ENCODE measurements around the gene VPS16. TPM values are rescaled to one million over a fixed set of nuclear protein-coding genes. Genes with fewer than 3 reads are reported as not detected.

The VPS16 gene
- total RNA-seq, 4 donors from 2014 or later = 17.9 to 51.3 (median 31.9) TPM

GRCh38 chr20:2888224-2888955 lies 47.8 kb downstream of the VPS16 start:
- H3K27me3 ChIP-seq = no peaks in the 10 kb centered on the region
- no peaks in the 10 kb centered on the region for H3K9me3 ChIP-seq
- no peaks in the 10 kb centered on the region for H3K36me3 ChIP-seq
- no peak overlapping the region for H3K4me3 ChIP-seq
- peaks cover 0 to 22% (median 2%) of the 10 kb centered on the region in 4 donors for H3K4me1 ChIP-seq
- WGBS, 2 donors = 92 to 95% methylated on average over 4 of the region's 4 CpGs
- H3K27ac ChIP-seq = no peak overlapping the region
- no peak for TF ChIP-seq EP300 (IDR thresholded peaks at IDR 0.05)
- TF ChIP-seq POLR2A (IDR thresholded peaks at IDR 0.05) = no peak
- TF ChIP-seq, protein P1, sequence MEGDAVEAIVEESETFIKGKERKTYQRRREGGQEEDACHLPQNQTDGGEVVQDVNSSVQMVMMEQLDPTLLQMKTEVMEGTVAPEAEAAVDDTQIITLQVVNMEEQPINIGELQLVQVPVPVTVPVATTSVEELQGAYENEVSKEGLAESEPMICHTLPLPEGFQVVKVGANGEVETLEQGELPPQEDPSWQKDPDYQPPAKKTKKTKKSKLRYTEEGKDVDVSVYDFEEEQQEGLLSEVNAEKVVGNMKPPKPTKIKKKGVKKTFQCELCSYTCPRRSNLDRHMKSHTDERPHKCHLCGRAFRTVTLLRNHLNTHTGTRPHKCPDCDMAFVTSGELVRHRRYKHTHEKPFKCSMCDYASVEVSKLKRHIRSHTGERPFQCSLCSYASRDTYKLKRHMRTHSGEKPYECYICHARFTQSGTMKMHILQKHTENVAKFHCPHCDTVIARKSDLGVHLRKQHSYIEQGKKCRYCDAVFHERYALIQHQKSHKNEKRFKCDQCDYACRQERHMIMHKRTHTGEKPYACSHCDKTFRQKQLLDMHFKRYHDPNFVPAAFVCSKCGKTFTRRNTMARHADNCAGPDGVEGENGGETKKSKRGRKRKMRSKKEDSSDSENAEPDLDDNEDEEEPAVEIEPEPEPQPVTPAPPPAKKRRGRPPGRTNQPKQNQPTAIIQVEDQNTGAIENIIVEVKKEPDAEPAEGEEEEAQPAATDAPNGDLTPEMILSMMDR (IDR thresholded peaks at IDR 0.05) = no peak
- DNase-seq (ENCODE audit: low spot score in 2 of 2) = no peak

GRCh38 chr20:2889209-2889608 lies 48.7 kb downstream of the VPS16 start:
- no peaks in the 10 kb centered on the region for H3K36me3 ChIP-seq
- no peak for DNase-seq (ENCODE audit: low spot score in 2 of 2)
- H3K27me3 ChIP-seq = no peaks in the 10 kb centered on the region
- WGBS, 2 donors = 91 to 100% methylated on average over 1 of the region's 1 CpG
- no peak for TF ChIP-seq POLR2A (IDR thresholded peaks at IDR 0.05)
- no peak for TF ChIP-seq EP300 (IDR thresholded peaks at IDR 0.05)
- TF ChIP-seq, protein P1 (IDR thresholded peaks at IDR 0.05) = no peak
- no peak overlapping the region for H3K4me3 ChIP-seq
- H3K27ac ChIP-seq = no peak overlapping the region
- peaks cover 0 to 15% (median 0%) of the 10 kb centered on the region in 4 donors for H3K4me1 ChIP-seq
- no peaks in the 10 kb centered on the region for H3K9me3 ChIP-seq

DNA sequence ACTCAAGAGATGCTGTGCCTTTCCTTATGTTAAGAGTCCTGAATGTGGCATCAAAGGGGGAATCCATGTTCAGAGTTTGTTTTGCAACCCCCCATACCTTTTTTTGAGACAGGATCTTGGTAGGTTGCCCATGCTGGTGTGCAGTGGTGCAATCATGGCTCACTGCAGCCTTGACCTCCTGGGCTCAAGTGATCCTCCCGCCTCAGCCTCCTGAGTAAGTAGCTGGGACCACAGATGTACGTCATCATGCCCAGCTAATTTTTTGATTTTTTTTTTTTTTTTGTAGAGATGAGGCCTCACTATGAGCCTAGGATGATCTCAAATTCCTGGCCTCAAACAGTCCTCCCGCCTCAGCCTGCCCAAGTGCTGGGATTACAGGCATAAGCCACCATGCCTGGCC lies 49.3 kb downstream of the VPS16 start:
- no peak overlapping the region for H3K27ac ChIP-seq
- H3K4me3 ChIP-seq = no peak overlapping the region
- DNase-seq (ENCODE audit: low spot score in 2 of 2) = no peak
- peaks cover 0 to 13% (median 0%) of the 10 kb centered on the region in 4 donors for H3K4me1 ChIP-seq
- H3K27me3 ChIP-seq = no peaks in the 10 kb centered on the region
- no peaks in the 10 kb centered on the region for H3K36me3 ChIP-seq
- no peaks in the 10 kb centered on the region for H3K9me3 ChIP-seq
- TF ChIP-seq EP300 (IDR thresholded peaks at IDR 0.05) = no peak
- no peak for TF ChIP-seq POLR2A (IDR thresholded peaks at IDR 0.05)
- TF ChIP-seq, protein P1 (IDR thresholded peaks at IDR 0.05) = no peak
- 81 to 91% methylated on average over 3 of the region's 3 CpGs for WGBS, 2 donors

GRCh38 chr20:2890742-2891141 lies 50.2 kb downstream of the VPS16 start:
- peaks cover 0 to 6% (median 0%) of the 10 kb centered on the region in 3 donors for H3K36me3 ChIP-seq
- no peak overlapping the region for H3K27ac ChIP-seq
- no peaks in the 10 kb centered on the region for H3K27me3 ChIP-seq
- TF ChIP-seq POLR2A (IDR thresholded peaks at IDR 0.05) (no peak), EP300 (IDR thresholded peaks at IDR 0.05) (no peak)
- TF ChIP-seq, protein P1 (IDR thresholded peaks at IDR 0.05) = no peak
- no peak overlapping the region for H3K4me3 ChIP-seq
- WGBS, 2 donors = 63 to 66% methylated on average over 2 of the region's 2 CpGs
- H3K4me1 ChIP-seq = peaks cover 0 to 10% (median 0%) of the 10 kb centered on the region in 4 donors
- peaks cover 0 to 7% (median 2%) of the 10 kb centered on the region in 4 donors for H3K9me3 ChIP-seq
- DNase-seq (ENCODE audit: low spot score in 2 of 2) = no peak

DNA sequence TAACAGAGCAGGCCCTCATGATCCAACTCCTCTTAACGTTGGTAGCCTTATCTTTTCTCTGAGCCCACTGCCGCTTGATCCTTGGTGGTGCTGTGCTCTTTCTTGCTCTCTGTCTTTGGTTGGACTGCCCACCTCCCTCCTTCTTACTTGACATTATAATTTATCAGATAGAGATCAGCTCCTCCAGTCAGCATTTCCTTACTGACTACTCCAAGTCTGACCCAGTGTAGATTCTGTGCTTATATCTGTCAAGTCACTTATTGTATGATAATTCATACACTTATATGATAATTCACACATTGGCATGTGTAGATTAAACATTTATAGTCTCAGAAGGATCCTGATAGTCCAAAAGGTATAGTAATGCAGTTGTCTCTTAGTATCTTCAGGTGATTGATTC lies 50.8 kb downstream of the VPS16 start:
- peaks cover 0 to 6% (median 0%) of the 10 kb centered on the region in 3 donors for H3K36me3 ChIP-seq
- TF ChIP-seq, protein P1 (IDR thresholded peaks at IDR 0.05) = no peak
- H3K9me3 ChIP-seq = peaks cover 0 to 7% (median 2%) of the 10 kb centered on the region in 4 donors
- WGBS, 2 donors = 80 to 92% methylated on average over 2 of the region's 2 CpGs
- peaks cover 0 to 8% (median 0%) of the 10 kb centered on the region in 4 donors for H3K4me1 ChIP-seq
- no peak for DNase-seq (ENCODE audit: low spot score in 2 of 2)
- no peak overlapping the region for H3K27ac ChIP-seq
- no peak overlapping the region for H3K4me3 ChIP-seq
- no peaks in the 10 kb centered on the region for H3K27me3 ChIP-seq
